Measurements from ENCODE around the gene GCNT2.
"Not testable (repeated sequence)": the region's sequence is repeated elsewhere in the genome, so short reads cannot be mapped to it uniquely, and the experiment has no call there.

GCNT2 gene

DNA sequence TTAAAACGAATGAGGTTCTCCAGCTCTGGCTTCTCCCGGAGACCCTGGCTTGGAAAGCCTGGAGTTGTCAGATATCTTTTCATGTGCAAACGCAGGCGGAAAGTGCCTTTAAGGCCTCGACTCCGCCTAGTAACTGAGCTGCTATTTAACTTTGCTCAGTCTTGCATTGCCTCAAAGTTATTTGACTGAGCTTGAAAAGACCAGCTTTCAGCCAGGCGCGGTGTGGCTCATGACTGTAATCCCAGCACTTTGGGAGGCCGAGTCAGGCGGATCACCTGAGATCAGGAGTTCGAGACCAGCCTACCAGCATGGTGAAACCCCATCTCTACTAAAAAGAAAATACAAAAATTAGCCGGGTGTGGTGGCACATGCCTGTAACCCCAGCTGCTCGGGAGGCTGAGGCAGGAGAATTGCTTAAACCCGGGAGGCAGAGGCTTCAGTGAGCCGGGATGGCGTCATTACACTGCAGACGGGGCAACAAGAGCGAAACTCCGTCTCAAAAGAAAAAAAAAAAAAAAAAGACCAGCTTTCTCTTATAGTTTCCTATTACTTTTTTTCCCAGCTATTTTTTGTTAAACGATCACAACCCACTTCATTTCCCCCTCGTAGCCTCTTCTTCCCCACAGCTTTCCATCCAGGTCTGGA, 1.9 kb downstream of the GCNT2 start:
- H3K27ac ChIP-seq = no peak overlapping the region
- no peak overlapping the region for H3K4me3 ChIP-seq (ENCODE audit: low read depth, low read length)
- H3K36me3 ChIP-seq (ENCODE audit: control insufficient read depth, insufficient read depth, low read length) = no peaks in the 10 kb centered on the region
- no peaks in the 10 kb centered on the region for H3K4me1 ChIP-seq
- no peak overlapping the region for H3K4me2 ChIP-seq (ENCODE audit: low read length)
- TF ChIP-seq, protein P1, sequence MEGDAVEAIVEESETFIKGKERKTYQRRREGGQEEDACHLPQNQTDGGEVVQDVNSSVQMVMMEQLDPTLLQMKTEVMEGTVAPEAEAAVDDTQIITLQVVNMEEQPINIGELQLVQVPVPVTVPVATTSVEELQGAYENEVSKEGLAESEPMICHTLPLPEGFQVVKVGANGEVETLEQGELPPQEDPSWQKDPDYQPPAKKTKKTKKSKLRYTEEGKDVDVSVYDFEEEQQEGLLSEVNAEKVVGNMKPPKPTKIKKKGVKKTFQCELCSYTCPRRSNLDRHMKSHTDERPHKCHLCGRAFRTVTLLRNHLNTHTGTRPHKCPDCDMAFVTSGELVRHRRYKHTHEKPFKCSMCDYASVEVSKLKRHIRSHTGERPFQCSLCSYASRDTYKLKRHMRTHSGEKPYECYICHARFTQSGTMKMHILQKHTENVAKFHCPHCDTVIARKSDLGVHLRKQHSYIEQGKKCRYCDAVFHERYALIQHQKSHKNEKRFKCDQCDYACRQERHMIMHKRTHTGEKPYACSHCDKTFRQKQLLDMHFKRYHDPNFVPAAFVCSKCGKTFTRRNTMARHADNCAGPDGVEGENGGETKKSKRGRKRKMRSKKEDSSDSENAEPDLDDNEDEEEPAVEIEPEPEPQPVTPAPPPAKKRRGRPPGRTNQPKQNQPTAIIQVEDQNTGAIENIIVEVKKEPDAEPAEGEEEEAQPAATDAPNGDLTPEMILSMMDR (IDR thresholded peaks at IDR 0.05) = no peak
- no peak overlapping the region for H2AFZ ChIP-seq
- no peaks in the 10 kb centered on the region for H3K9me3 ChIP-seq (ENCODE audit: control insufficient read depth, low read length)
- H3K9ac ChIP-seq = no peak overlapping the region
- H3K27me3 ChIP-seq (ENCODE audit: control insufficient read depth, insufficient read depth, low read length) = no peaks in the 10 kb centered on the region
- H3K79me2 ChIP-seq = no peaks in the 10 kb centered on the region

DNA sequence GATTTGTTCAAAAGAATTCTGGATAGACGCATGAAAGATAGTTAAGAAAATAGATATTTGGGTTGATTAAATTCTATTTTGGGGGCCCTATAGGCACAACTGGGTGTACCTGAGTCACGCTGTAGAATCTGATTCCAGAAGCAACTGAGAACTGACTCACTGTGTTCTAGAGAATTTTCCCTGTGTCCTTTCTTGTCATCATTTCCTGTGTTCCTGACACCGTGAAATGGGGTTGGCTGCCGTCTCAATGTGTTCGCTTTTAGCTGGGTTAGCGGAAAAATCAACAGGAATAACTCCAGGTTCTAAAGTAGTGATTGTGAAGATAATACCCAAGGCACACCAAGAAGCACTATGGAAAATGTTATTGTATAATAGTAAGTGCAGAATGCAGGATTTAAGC, 5.0 kb downstream of the GCNT2 start:
- H3K9me3 ChIP-seq (ENCODE audit: control insufficient read depth, low read length) = no peaks in the 10 kb centered on the region
- no peak overlapping the region for H3K9ac ChIP-seq
- TF ChIP-seq, protein P1 (IDR thresholded peaks at IDR 0.05) = no peak
- no peak overlapping the region for H3K4me3 ChIP-seq (ENCODE audit: low read depth, low read length)
- H3K27ac ChIP-seq = no peak overlapping the region
- no peaks in the 10 kb centered on the region for H3K36me3 ChIP-seq (ENCODE audit: control insufficient read depth, insufficient read depth, low read length)
- H3K4me2 ChIP-seq (ENCODE audit: low read length) = peak overlapping the region; percentile 44
- no peaks in the 10 kb centered on the region for H3K27me3 ChIP-seq (ENCODE audit: control insufficient read depth, insufficient read depth, low read length)
- H3K79me2 ChIP-seq = no peaks in the 10 kb centered on the region
- H2AFZ ChIP-seq = no peak overlapping the region
- no peaks in the 10 kb centered on the region for H3K4me1 ChIP-seq

DNA sequence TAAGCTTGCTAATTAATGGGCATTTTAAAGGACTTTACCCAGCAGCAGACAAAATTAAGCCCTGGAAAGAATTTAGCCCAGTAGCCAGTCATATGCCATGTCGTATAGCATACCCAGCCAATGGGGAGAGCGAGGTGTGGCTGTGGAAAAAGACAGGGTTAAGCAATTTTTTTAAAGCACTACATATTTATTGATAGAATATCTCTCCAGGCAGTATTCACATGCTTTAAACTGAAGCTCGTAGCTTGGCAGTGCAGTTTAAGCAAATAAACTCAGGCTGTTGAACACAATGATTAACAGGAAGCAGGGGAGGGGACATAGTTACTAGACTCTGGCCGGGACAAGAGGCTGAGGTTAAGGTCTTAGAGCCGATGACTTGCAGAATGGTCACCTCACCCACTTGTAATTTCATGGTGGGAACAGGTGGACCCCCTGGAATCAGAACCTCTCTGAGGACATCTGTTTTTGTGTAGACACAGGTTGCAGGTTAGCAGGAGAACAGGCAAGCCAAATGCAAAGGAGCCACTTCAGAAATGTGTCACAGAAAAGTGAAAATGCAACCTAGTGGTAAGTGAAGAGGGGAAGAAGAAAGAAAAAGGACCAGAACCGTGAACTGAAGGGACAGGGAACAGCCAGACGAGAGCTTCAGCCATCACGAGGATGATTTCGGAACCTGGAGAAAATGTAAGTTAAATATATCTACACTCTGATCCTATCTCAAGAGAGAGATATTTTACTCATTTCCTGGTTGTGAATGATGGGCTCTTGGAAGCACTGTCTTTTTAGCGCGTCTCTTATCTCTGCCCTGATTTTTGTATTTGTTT, 7.2 kb downstream of the GCNT2 start:
- Histone ChIP-seq H3K4me3 (ENCODE audit: low read depth, low read length) (peak overlapping the region; percentile 42), H3K27ac (peak overlapping the region; percentile 21)
- TF ChIP-seq, protein P1 (IDR thresholded peaks at IDR 0.05) = no peak

DNA sequence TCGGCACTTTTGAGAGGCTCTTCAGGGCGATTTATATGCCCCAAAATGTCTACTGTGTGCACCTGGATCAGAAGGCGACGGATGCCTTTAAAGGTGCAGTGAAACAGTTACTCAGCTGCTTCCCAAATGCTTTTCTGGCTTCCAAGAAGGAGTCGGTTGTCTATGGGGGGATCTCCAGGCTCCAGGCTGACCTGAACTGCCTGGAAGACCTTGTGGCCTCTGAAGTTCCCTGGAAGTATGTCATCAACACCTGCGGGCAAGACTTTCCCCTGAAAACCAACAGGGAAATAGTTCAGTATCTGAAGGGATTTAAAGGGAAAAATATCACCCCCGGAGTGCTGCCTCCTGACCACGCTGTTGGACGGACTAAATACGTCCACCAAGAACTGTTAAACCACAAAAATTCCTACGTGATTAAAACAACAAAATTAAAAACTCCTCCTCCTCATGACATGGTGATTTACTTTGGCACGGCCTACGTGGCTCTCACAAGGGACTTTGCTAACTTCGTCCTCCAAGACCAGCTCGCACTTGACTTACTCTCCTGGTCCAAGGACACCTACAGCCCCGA, 8.2 kb downstream of the GCNT2 start:
- Histone ChIP-seq H3K27me3 (ENCODE audit: control insufficient read depth, insufficient read depth, low read length) (no peaks in the 10 kb centered on the region), H3K4me1 (no peaks in the 10 kb centered on the region), H3K4me2 (ENCODE audit: low read length) (peak overlapping the region; percentile 19), H3K27ac (no peak overlapping the region), H3K79me2 (no peaks in the 10 kb centered on the region), H3K36me3 (ENCODE audit: control insufficient read depth, insufficient read depth, low read length) (no peaks in the 10 kb centered on the region), H2AFZ (no peak overlapping the region), H3K9ac (no peak overlapping the region), H3K9me3 (ENCODE audit: control insufficient read depth, low read length) (no peaks in the 10 kb centered on the region), H3K4me3 (ENCODE audit: low read depth, low read length) (peak overlapping the region; percentile 2)
- TF ChIP-seq, protein P1 (IDR thresholded peaks at IDR 0.05) = no peak

More for the DNA sequence above, 7.2 kb downstream of the GCNT2 start:
- H3K4me2 ChIP-seq (ENCODE audit: low read length) = peak overlapping the region; percentile 33
- H3K27me3 ChIP-seq (ENCODE audit: control insufficient read depth, insufficient read depth, low read length) = no peaks in the 10 kb centered on the region
- H3K4me1 ChIP-seq = no peaks in the 10 kb centered on the region
- no peaks in the 10 kb centered on the region for H3K9me3 ChIP-seq (ENCODE audit: control insufficient read depth, low read length)
- no peaks in the 10 kb centered on the region for H3K79me2 ChIP-seq
- H3K36me3 ChIP-seq (ENCODE audit: control insufficient read depth, insufficient read depth, low read length) = no peaks in the 10 kb centered on the region
- H3K9ac ChIP-seq = no peak overlapping the region
- H2AFZ ChIP-seq = no peak overlapping the region

DNA sequence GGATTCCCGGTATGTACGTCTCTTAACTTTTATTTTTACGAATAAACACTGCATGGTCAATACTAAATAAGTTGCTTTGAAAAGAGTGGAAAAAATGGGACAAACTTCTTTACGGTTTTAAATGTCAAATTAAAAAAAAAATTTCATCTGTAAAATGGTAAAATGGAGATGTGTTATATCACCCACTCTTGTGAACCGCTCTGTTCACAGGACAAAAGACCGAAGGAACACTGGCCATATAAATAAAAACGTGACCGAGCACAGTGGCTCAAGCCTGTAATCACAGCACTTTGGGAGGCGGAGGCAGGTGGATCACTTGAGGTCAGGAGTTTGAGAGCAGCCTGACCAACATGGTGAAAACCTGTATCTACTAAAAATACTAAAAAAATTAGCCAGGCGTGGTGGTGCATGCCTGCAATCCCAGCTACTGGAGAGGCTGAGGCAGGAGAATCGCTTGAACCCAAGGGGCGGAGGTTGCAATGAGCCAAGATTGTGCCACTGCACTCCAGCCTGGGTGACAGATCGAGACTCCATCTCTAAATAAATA, 8.8 kb downstream of the GCNT2 start:
- not testable (repeated sequence) for H3K27me3 ChIP-seq (ENCODE audit: control insufficient read depth, insufficient read depth, low read length); H3K4me2 ChIP-seq (ENCODE audit: low read length); H2AFZ ChIP-seq; H3K9ac ChIP-seq; H3K27ac ChIP-seq; H3K4me3 ChIP-seq (ENCODE audit: low read depth, low read length); H3K36me3 ChIP-seq (ENCODE audit: control insufficient read depth, insufficient read depth, low read length); H3K79me2 ChIP-seq; H3K9me3 ChIP-seq (ENCODE audit: control insufficient read depth, low read length); H3K4me1 ChIP-seq

All from parathyroid adenoma (tissue), 2 donors.